Brain pericyte (primary cell): Measurements from ENCODE around the gene NME2.
"Not testable (repeated sequence)": the region's sequence is repeated elsewhere in the genome, so short reads cannot be mapped to it uniquely, and the experiment has no call there.

Experiments
- DNase-seq: peaks from one replicate; pipeline ENCODE4 v3.0.0-alpha.2; 2012; ENCODE audit warnings: low read depth, low spot score

The NME2 gene

DNA sequence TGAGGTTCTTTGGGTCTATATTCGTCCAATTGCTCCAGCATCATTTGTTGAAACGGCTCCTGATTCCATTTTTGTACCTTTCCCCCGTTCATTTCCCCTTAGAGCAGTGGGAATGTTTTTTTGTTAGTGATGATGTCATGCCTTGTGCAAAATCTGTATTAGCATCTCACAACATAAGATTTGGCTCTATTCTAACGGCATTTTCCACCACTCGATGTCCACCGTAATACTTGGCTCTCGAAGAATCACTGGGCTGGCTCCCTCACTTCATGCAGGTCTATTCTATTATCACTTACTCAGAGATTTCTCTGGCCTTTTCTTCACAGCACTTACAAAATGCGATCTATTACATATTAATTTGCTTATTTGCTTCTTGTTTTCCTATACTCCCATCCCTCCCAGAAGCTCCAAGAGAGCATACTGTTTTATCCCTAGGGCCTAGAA, 13.4 kb upstream of the NME2 start:
- no peak for DNase-seq

DNA sequence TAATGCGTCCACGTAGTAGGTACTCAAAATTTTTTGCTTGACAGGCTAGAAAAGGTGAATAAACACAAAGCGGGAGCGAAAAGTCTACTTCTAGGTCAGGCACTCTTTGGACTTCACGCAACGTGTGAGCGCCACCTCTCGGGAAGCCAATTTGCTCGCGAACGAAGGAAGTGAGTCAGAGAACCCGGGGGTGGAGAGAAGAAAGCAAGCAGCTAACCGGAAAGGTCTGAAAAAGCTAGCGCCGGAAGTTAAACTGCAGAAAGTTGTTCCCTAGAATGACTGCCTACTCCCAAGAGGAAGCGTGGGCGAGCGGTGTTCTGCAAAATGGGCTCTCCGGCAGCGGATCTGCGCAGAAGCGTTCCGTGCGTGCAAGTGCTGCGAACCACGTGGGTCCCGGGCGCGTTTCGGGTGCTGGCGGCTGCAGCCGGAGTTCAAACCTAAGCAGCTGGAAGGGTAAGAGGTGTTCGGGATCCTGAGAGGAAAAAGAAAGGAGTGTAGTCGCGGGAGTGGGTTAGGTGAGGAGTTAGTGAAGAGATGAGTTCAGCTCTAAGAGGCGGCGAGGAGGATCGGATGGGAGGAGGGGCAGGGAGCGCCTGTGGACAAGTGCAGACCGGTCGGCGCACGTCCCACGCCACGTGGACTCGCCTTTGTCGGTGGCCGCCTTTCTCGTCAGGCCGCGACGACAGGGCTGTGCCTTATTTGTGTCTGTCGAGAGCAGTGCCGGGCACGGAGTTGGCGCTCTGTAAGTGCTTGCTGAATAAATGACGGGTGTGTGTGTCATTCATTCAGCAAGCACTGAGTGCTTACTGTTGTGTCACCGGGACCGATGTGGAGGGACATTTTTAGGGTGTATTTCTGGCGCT, 12.8 kb upstream of the NME2 start, which contains the start of gene NME1:
NME1 (plus strand) TSS at position 350 of the 863 bp plus-strand sequence. CDS start 2,096 bp downstream, outside the sequence.
- DNase-seq, result peak; percentile 95

DNA sequence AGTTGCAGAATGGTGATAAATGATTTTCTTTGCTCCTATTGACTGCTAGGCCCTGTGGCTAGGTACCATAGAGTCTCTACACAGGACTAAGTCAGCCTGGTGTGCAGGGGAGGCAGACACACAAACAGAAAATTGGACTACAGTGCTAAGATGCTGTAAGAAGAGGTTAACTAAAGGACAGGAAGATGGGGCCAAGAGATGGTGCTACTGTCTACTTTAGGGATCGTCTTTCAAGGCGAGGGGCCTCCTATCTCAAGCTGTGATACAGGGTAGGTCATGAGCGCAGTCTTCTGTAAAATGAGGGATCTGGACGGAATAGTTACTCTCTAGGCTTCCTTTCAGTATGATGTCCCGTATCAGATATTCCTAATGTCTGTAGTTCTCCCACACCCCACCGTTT, 12.0 kb upstream of the NME2 start:
- DNase-seq, result no peak

DNA sequence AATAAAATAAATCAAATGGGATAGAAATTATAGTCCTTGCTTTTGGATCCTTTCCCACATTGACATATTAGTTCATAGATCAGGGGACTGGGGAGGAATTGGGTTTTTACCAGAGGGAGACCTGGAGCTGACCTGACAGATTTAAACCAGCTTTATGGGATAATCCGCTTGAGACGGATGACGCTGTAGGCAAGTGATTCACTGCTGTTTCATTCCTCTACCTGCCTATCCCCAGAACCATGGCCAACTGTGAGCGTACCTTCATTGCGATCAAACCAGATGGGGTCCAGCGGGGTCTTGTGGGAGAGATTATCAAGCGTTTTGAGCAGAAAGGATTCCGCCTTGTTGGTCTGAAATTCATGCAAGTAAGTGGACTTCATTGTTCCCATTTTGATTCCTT, 10.8 kb upstream of the NME2 start:
- no peak for DNase-seq

DNA sequence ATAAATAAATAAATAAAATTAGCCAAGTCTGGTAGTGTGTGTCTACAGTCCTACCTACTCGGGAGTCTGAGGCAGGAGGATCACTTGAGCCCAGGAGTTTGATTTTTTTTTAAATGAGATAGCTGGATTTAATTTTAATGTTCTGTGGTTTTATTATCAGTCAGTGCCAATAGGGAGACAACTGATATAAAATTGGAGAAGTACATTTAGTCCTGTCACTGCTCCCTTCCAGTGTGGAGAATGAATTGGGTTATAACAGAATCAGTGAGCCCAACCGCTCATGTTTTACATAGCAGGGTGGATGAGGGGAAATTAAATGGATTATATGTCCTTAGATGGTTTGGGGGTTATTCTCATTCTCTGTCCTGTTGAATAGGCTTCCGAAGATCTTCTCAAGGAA, 6.6 kb upstream of the NME2 start:
- no peak for DNase-seq

DNA sequence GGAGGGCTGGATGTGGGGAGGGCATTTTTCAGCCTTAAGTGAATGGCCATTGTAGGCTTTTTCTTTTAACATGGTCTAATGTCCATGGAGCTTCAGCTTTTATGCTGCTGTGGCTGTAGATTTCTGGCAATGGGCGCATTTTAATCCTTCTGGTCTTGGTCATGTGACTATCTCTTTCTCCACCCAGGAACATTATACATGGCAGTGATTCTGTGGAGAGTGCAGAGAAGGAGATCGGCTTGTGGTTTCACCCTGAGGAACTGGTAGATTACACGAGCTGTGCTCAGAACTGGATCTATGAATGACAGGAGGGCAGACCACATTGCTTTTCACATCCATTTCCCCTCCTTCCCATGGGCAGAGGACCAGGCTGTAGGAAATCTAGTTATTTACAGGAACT, 4.7 kb upstream of the NME2 start:
- DNase-seq, result no peak

DNA sequence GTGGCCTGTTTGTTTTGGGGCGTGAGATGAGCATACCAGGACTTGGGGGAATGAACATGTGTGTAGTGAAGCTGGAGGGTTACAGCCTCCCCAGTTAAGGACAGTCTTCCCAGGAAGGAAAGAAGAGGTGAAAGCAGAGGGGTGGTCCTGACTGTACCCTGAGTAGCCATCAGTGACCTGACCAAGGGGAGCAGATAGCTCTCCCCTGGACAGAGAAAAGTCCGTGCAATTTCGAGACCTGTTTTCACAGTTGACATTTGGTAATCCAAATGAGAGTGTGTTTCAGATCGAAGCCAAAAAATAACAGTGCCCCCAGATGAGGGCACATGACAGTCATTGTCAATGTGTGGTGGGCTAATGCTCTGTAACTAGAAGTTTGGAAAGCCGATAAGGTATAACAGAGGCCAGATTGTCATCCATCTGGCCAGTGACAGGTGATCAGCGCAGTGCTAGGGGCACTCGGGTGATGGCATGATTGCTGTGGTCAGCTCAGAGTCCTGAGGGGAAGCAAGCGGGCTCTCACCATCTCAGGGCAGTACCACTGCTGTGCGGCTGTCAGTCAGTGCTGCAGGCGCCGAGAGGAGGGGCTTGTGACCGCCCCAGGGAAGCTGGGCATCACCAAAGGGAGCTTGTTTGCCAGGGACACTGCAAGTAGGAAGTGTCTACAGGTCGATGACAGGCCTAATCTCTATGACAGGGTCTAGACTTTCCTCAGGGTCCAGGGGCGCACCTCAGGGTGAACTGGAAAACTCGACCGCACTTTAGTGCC, 1.1 kb upstream of the NME2 start:
- DNase-seq, result no peak

DNA sequence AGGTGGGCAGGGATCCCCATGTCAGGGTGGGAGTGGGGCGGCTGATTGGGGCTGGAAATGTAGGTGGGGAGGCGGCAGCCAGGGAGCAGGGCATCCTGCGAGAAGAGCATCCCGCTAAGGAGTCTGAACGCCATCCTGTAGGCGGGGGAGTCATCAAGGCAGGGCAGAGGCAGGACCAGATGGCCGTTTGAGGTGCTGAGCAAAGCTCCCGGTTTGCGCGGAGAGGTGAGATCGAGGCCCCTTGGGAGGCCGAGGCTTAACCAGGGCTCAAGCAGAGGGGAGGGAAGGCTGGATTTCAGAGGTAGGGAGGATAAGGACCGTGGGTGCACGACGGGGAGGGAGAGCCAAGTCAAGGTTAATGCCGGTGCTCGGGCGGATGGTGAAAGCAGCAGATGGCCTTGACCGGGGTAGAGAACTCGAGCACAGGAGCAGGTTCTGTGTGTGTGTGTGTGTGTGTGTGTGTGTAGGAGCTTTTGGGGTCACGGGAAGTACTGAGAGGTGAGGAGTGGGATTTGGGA, 472 bp upstream of the NME2 start:
- DNase-seq, result peak; percentile 58

DNA sequence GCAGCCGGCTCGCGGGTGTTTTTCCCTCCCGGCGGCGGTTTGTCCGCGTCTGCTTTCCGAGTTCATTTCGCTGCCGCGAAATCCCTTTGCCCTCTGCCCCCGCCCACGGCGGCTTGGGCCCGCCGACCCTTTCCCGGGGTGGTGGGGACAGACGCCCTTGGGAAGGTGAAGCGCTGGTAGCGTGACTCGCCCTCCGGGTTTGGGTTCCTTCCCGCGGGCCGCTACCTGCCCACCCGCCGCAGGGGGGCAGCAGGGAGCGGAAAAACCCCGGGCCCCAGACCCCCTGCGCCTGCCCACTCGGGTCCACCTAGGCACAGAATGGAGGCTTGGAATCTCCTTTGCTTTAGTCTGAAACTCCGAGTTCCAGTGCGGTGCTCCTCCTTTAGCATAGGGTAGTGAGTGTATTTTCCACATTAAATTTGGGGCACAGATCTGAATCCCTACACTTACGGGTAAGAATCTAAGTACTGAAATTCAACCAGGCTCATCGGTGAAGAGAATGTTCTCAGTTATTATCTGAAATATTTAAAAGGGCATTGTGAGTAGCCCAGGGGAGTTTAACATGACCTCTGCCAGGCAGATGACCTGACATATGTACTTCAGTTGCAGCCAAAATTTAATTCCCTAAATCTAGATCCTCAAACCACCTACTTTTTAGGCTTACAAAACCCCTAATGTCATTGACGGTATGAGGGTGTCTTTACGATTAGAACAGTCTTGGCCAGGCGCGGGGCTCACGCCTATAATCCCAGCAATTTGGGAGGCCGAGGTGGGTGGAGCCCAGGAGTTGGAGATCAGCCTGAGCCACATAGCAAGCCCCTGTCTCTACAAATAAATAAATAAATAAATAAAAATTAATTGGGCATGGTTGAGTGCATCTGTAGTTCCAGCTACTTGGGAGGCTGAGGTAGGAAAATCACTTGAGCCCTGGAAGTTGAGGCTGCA, 1.0 kb downstream of the NME2 start:
- DNase-seq, result no peak

DNA sequence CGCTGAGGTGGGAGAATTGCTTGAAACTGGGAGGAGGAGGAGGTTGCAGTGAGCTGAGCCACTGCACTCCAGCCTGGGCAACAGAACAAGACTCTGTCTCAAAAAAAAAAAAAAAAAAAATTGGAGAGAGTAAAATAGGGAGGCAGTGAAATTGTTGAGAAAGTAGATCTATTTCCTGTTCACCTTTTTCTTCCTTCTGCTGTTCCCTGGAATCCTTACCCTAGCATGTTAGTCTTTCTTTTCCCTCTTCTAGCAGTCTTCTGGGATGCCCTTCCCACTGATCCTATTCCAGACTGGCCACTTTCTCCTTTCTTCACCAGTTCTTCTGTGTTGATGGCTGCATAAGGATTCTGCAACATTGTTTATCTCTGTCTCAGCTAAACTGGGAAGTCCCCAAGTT, 3.1 kb downstream of the NME2 start:
- no peak for DNase-seq

DNA sequence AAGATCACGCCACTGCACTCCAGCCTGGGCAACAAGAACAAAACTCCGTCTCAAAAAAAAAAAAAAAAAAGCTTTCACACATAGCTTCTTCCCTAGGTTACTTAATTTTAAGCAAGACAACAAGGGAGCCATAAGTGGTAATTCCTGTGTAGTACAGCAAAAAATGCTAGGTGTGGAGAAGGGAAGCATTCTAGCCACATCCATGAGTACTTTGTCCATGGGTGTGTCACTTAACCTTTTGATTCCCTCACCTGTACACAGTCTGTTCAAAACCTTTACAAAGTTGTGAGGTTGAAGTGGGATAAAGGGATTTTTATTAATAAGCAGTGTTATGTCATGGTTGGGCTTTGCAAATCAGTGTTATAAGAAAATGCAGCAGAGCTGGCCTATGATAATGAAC, 4.5 kb downstream of the NME2 start:
- DNase-seq, result no peak

DNA sequence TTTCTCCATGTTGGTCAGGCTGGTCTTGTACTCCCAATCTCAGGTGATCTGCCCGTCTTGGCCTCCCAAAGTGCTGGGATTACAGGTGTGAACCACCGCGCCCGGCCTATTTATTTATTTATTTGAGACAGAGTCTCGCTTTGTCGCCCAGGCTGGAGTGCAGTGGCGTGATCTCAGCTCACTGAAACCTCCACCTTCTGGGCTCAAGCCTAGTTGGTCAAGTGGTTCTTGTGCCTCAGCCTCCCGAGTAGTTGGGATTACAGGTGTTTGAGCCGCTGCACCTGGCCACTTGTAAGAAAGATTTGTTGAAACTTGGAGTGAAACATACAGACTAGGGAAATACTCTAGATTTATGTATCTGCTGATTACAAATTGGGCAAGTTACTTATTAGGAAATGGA, 5.8 kb downstream of the NME2 start:
- not testable (repeated sequence) for DNase-seq

DNA sequence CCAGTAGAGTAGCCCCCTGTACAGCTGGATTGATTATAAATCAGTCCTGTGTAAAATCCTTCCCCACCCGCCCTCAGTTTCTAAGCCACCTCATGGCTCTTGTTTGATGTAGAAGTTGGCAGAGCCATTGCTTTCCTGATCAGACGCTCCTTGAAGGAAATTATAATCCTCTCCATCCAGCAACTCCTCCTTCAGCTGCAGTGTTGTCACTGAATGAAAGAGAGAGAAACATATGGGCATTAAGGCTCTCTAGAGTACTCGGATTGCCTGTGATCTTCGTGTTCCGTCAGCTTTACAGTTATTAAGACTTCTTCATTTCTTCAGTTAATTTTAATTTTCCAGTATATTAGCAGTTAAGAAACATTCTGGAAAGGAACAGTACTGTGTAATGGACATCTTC, 14.3 kb downstream of the NME2 start:
- DNase-seq, result no peak

DNA sequence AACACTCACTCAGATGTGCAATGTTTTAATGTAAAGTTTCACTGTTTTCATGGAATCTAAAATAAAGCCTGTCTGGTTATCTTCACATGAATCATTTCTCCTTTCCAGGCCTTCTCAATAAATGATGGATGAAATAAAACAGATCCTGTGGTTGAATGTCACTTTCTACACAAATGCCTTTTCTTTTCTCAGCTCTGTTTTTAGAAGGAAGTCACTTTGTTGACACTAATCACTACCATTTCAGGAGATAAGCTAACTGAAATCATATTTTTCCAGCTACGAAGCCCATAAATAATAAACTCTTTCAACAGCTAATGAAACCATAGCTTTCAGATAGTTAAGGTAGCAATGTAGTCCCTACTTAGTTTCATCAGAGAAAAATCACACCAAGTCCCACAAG, 17.9 kb downstream of the NME2 start:
- no peak for DNase-seq

DNA sequence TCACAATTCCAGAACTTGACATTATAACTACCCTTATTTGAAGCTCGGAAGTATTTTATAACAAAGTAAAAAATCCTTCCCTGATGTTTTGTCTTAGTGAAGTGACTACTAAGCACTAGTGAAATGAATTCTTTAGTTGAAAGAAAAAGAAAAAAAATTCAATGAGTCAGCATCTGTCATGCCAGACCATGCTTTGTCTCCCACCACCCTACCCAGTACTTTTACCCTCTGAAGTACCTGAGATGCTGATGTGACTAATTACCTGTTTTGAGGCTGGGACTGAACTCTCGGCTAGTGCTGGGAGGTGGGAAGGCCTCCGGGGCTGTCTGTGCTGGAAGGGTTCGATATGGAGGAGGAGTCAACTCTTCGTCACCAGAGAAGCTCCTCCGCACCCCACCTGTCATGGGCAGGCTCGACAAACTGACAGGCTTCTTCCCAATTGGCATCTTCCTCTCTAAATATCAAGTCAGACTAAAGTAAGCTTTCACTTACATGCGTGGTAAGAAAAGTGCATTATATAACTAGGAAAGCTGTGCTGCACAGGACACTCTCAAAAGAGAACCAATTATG, 19.6 kb downstream of the NME2 start:
- DNase-seq, result no peak

DNA sequence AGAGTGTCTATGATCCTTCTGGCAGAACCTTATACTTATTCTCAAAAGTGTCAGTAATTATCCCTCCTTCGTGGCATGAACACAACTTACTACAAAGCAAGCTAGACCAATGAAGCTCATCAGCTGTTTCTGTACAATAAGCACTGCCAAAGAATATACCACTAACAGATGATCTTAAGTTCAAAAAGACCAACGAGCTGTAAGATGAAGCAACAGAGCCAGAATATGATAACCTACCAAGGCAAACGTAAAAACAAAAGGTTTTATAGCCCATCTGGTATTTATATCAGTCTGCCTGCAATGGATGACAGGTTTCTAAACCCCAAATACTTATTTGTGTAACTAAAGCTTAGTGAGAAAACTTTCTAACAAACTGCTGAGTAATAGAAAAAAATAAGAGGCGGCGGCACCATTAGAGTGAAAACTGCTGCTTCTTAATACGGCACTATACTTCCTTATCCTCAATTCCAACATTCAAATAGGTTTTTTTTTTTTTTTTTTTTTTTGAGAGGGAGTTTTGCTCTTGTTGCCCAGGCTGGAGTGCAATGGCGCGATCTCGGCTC, 22.1 kb downstream of the NME2 start:
- DNase-seq, result no peak

DNA sequence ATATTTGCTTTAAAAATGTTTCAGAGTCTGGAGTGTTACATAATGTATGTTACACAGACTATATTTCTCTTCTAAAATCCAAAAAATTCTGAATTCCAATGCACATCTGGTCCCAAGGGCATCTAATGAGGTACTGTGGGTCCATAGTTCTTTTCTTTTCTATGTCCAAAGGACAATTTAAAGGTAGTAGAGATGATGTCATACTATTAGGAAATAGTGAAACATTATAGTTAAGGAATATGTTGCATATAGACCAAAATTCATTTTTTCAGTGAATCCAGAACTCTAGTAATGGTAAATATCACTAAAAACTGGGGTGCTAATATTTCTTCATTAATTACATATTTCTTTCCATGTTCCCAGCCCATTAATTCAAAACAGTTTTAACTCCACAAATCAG, 23.0 kb downstream of the NME2 start:
- no peak for DNase-seq

DNA sequence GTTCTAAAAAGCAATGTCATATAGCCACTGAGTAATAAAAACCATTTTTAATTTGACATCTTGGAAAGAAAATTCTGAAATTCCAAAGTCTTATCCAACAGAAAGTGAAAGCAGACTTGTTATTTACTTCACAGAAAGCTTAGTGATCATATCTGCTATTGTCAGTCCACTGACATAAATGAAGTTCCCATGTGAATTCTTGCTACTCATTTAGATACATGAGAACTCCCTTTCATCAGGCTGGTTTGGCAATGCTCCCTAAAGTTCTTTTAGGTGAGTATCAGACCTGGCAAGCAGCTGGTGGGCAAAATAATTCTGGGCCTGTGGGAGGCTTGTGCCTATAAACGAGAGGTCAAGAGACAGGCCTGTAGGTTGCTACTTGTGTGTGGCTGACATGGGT, 23.4 kb downstream of the NME2 start:
- no peak for DNase-seq

DNA sequence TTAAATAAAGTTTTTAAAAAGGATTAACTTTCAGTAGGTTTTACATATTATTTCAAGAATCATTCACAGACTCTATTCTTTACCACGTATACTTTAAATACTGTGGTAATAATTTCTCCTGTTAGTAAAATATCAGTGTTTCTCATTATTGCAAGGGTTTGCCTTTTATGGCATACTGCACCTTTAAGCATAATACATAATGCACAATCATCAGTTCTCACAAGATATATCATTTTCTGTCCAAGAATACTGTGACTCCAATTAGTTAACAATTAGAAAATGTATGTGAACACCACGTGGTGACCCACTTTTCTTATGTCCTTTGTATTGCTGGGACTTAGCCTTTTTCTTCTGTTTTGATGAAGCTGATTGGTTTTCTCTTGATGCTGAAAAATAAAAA, 25.7 kb downstream of the NME2 start:
- no peak for DNase-seq

DNA sequence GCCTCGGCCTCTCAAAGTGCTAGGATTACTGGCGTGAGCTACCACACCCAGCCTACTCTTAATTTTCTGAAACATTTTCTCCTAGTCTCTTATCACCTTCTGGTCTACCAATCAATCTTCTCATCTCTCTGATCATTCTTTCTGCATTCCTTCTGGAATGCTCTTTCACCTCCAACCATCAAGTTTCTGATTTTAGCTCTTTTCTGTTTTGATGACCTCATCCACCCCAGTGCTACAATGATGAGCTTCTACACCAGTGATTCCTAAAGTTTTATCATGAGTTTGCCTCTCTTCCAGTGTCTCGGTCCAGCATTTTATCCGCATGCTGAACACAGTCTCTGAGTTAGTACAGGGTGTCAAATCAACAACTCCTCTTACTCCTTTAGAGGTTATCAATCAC, 31.5 kb downstream of the NME2 start:
- DNase-seq, result no peak

DNA sequence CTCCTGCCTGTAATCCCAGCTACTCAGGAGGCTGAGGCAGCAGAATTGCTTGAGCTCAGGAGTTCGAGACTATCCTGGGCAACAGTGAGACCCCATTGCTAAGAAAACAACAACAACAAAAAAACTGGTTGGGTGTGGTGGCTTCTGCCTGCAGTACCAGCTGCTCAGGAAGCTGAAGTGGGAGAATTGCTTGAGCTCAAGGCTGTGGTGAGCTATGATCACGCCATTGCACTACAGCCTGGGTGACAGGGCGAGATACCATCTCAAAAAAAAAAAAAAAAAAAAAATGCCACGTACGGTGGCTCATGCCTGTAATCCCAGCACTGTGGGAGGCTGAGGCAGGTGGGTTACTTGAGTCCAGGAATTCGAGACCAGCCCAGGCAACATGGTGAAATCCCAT, 34.1 kb downstream of the NME2 start:
- DNase-seq, result no peak
